ENCODE data around the gene ADGRB2. TPM values are rescaled to one million over a fixed set of nuclear protein-coding genes. Genes with fewer than 3 reads are reported as not detected.

ADGRB2 gene
- total RNA-seq, 1 experiment from 2014 or later, result 3.4 TPM

DNA sequence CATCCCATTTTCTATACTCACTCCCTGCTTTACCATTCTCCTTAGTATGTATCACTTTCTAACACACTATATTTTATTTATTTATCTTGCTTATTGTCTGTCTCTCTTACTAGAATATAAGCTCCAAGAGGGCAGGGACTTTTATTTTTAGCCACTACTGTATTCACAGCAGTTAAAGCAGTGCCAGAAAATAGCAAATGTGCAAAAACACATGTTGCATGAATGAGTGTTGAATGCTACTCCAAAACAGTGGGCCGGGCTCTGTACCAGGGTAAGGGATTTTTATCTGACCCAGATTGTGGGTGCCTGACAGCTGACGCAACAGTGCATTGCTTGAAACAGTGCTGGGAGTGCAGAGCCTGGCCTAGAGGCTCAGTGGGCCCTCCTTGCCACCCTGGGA, 85.0 kb downstream of the ADGRB2 start:
- no peak for DNase-seq (ENCODE audit: low read depth)

DNA sequence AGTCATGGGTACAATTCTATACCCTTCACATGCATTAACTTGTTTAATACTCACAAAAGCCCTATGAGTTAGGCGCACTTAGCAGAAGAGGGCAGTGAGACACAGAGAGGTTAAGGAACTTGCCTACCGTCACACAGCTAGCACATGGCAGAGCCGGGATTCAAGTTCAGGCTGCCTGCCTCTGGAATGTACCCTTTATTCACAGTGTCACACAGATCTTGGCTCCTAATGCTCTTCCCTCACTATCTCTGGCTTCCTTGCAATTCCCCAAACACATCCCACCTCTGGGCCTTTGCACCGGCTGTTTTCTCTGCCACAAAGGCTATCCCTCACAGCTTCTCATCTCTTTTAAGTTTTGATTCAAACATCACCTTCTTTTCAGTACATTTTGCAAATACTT, 85.5 kb downstream of the ADGRB2 start:
- no peak for DNase-seq (ENCODE audit: low read depth)

DNA sequence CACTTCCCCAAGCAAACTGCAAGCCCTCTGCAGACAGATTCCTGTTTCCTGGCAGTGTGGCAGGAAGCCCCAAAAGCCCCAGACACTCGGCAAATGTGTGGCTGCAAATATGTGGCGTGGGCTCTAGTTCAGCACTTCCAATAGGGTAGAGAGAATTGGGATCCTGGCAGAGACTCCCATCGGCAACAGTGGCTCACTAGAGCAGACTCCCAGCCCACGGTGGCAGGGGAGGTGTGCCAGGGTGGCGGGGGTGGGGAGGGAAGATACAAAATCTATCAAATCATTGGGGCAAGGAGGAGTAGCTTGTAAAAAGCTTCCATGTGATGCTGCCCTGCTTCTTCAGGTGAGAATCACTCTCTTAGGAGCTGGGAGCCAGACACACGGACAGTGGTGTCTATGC, 86.2 kb downstream of the ADGRB2 start:
- DNase-seq (ENCODE audit: low read depth), result no peak

DNA sequence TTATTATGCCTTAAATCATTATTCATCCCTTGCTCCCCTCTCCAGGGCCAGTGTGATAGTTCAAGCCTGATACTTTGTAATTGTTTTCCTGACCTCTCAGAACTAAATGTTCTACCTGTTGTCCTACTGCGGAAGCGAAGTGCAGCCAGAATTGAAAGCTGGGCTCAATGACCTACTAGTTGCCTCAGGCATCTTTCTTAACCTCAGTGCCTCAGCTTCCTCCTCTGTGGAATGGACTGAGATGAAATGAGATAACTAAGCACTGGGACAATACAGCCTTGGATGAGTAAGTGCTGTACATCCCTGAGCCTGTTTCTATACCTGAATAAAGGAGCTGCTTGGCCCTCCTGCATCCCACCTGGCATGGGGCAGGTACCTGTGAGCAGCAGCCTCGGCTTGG, 86.7 kb downstream of the ADGRB2 start:
- DNase-seq (ENCODE audit: low read depth), result no peak

Other genes with a start within 250 kb of the ADGRB2 start
- gene TINAGL1, start 187.8 kb downstream of the ADGRB2 start, total RNA-seq (2014; rRNA removed; shearing (Covaris generic)), result 7.0 and 14.9 TPM in 2 replicates
- not detected in 2 replicates for gene HCRTR1, start 146.7 kb downstream of the ADGRB2 start, total RNA-seq (2014; rRNA removed; shearing (Covaris generic))
- 114 and 146 TPM in 2 replicates for gene PEF1, start 119.5 kb downstream of the ADGRB2 start, total RNA-seq (2014; rRNA removed; shearing (Covaris generic))
- 6.9 and 7.1 TPM in 2 replicates for gene COL16A1, start 60.3 kb downstream of the ADGRB2 start, total RNA-seq (2014; rRNA removed; shearing (Covaris generic))
- gene SPOCD1, start 51.7 kb upstream of the ADGRB2 start, total RNA-seq (2014; rRNA removed; shearing (Covaris generic)), result 9.6 and 12.4 TPM in 2 replicates
- 225 and 397 TPM in 2 replicates for gene PTP4A2, start 174.0 kb upstream of the ADGRB2 start, total RNA-seq (2014; rRNA removed; shearing (Covaris generic))
- 54.4 and 59.0 TPM in 2 replicates for gene KHDRBS1, start 249.5 kb upstream of the ADGRB2 start, total RNA-seq (2014; rRNA removed; shearing (Covaris generic))

Measured in RPMI7951 (cell line).